SK-N-MC (cell line): ENCODE measurements around the gene PCDH15.

Experiments used
- EZH2 ChIP-seq: fragments of 200-600 bp; sonication (generic); IDR thresholded peaks from one replicate; pipeline ENCODE4 v1.6.1; 2017; ENCODE audit warnings: antibody characterized with exemption
- FOXP2 ChIP-seq: optimal IDR thresholded peaks from 2 replicates; pipeline ENCODE3; 2011; ENCODE audit warnings: mild to moderate bottlenecking, moderate library complexity; ENCODE audit not compliant: insufficient read depth; ENCODE audit errors: extremely low read length, control extremely low read depth
- POLR2AphosphoS5 ChIP-seq: IDR thresholded peaks from 2 replicates; pipeline ENCODE4 v1.6.1; 2012; ENCODE audit warnings: mild to moderate bottlenecking, low read depth, low read length, borderline replicate concordance

- TF ChIP-seq POLR2AphosphoS5: no peak
- no peak for TF ChIP-seq FOXP2
- no peak for TF ChIP-seq EZH2
These were observed 897.3 kb downstream of the PCDH15 start for GRCh38 chr10:53903756-53904155.
